ENCODE data around the gene SYT3. TPM values are rescaled to one million over a fixed set of nuclear protein-coding genes. Genes with fewer than 3 reads are reported as not detected.
A peak's percentile ranks its signal among the peaks of the same experiment; 100 is the strongest.

SYT3 gene
- total and polyA plus RNA-seq, 2 of the 8 experiments (the other 6 are each of a cell fraction or from before 2014, with no cell fraction given) = 6.7 to 17.3 TPM

DNA sequence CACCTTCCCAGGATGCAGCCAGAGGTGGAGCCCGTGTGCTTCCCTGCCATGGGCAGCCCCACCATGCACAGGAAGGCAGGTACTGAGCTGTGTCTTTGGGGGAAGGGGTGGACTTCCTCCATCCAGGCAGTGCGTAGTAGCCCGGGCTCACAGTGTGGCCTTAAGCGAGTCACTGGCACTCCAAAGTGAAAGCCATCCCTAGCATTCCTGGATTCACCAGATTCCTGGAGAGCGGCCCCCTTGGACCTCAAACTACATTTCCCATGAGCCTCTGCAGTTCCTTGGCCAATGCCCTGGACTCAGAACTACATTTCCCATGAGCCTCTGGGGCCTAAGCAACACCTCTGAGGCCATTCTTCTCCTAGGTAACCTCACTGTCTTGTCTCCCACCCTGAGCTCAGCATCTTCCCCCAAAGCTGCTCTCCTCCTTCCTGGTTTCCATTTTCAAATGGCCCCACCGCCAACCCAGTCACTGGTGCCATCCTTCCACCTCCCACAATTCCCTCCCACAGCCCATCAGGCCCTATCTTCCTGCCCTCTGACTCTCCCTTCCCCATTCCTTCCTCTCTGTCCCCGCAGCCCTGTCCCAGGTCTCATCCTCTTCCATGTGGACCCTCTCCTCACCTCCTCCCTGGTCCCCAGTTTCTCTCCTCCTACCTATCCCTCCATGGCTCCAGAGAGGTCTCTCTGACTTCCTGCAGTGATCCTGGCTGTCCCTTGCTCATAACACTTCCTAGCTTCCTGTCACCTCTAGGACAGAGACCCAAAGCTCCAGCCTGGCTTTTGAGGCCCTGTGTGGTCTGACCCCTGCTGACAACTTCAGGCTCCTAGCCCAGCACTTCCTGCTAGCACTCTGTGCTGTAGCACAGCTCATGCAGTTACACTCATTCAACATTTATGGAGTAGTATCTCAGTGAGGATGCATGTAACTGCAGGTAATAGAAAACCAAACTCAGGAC lies 10.0 kb upstream of the SYT3 start, which contains the start of gene C19orf81 (continued):
- TF ChIP-seq SIX5 (IDR thresholded peaks at IDR 0.05; ENCODE audit: low read depth, low read length) (peak; percentile 97), YY1 (IDR thresholded peaks at IDR 0.05; ENCODE audit: low read depth, low read length) (peak; percentile 77), RXRA (IDR thresholded peaks at IDR 0.05; ENCODE audit: insufficient read depth, low read depth, low read length) (no peak), TBP (IDR thresholded peaks at IDR 0.05; ENCODE audit: low read depth, low read length) (no peak), SP1 (IDR thresholded peaks at IDR 0.05; ENCODE audit: low read depth, low read length) (peak; percentile 79; the same call in 1 of the 2 replicates), GTF2F1 (IDR thresholded peaks at IDR 0.05; ENCODE audit: borderline replicate concordance, low read depth, low read length) (no peak), KDM4A (IDR thresholded peaks at IDR 0.05; ENCODE audit: low read depth, low read length, severe bottlenecking) (peak; percentile 65), MAFK (IDR thresholded peaks at IDR 0.05; ENCODE audit: low read depth, low read length) (no peak)

All from H1 (cell line).